ENCODE results near the gene ABRACL.

GRCh38 chr6:138979813-138980668, 48.5 kb upstream of the ABRACL start:
- TF ChIP-seq CTCF (IDR thresholded peaks at IDR 0.05) (no peak), POLR2AphosphoS5 (IDR thresholded peaks at IDR 0.05; ENCODE audit: insufficient read depth in 1 of 2, low read depth in 1 of 2) (no peak)
